ENCODE data around the gene PPP3CA. TPM values are rescaled to one million over a fixed set of nuclear protein-coding genes. Genes with fewer than 3 reads are reported as not detected.

PPP3CA gene
- total and polyA plus RNA-seq, 9 donors = 19.4 to 47.9 (median 37.9) TPM

GRCh38 chr4:101119141-101119540 is 228.2 kb downstream of the PPP3CA start:
- no peaks in the 10 kb centered on the region for H3K9me3 ChIP-seq
- no peak overlapping the region for H3K4me3 ChIP-seq
- no peak for TF ChIP-seq EP300 (IDR thresholded peaks at IDR 0.05)
- no peak for TF ChIP-seq POLR2A (IDR thresholded peaks at IDR 0.05)
- no peak for TF ChIP-seq CTCF (IDR thresholded peaks at IDR 0.05)
- no peak for DNase-seq
- intact Hi-C loops (cut with DNase I) = no loop called here
- no peaks in the 10 kb centered on the region for H3K36me3 ChIP-seq
- H3K27ac ChIP-seq = no peak overlapping the region
- no peaks in the 10 kb centered on the region for H3K4me1 ChIP-seq (ENCODE audit: insufficient read depth)
- no peaks in the 10 kb centered on the region for H3K27me3 ChIP-seq
- WGBS, 3 donors = 96 to 100% (median 96%) methylated on average over 3 of the region's 3 CpGs

- DNase-seq = no peak
- Histone ChIP-seq H3K36me3 (no peaks in the 10 kb centered on the region), H3K4me1 (ENCODE audit: insufficient read depth) (no peaks in the 10 kb centered on the region), H3K4me3 (no peak overlapping the region), H3K9me3 (no peaks in the 10 kb centered on the region), H3K27ac (no peak overlapping the region), H3K27me3 (no peaks in the 10 kb centered on the region)
- 72 to 86% (median 83%) methylated on average over 1 of the region's 1 CpG for WGBS, 3 donors
- TF ChIP-seq POLR2A (IDR thresholded peaks at IDR 0.05) = no peak
- TF ChIP-seq EP300 (IDR thresholded peaks at IDR 0.05) = no peak
- TF ChIP-seq CTCF (IDR thresholded peaks at IDR 0.05) = no peak
- intact Hi-C loops (cut with DNase I) = no loop called here
Measured at GRCh38 chr4:101118617-101119016, 228.7 kb downstream of the PPP3CA start.

- Histone ChIP-seq H3K27me3 (no peaks in the 10 kb centered on the region), H3K4me1 (ENCODE audit: insufficient read depth) (no peaks in the 10 kb centered on the region), H3K4me3 (no peak overlapping the region), H3K36me3 (no peaks in the 10 kb centered on the region), H3K27ac (no peak overlapping the region), H3K9me3 (no peaks in the 10 kb centered on the region)
- no peak for DNase-seq
- intact Hi-C loops (cut with DNase I) = no loop called here
- 83 to 86% (median 83%) methylated on average over 4 of the region's 4 CpGs for WGBS, 3 donors
- TF ChIP-seq POLR2A (IDR thresholded peaks at IDR 0.05) (no peak), CTCF (IDR thresholded peaks at IDR 0.05) (no peak), EP300 (IDR thresholded peaks at IDR 0.05) (no peak)
Measured at GRCh38 chr4:101115887-101116286, 231.4 kb downstream of the PPP3CA start.

GRCh38 chr4:101114936-101115372 is 232.4 kb downstream of the PPP3CA start:
- 59 to 66% (median 62%) methylated on average over 2 of the region's 2 CpGs for WGBS, 3 donors
- no peak overlapping the region for H3K4me3 ChIP-seq
- no peaks in the 10 kb centered on the region for H3K27me3 ChIP-seq
- no peak overlapping the region for H3K27ac ChIP-seq
- no peak for DNase-seq
- intact Hi-C loops (cut with DNase I) = no loop called here
- no peaks in the 10 kb centered on the region for H3K9me3 ChIP-seq
- TF ChIP-seq EP300 (IDR thresholded peaks at IDR 0.05) = no peak
- TF ChIP-seq POLR2A (IDR thresholded peaks at IDR 0.05) = no peak
- no peak for TF ChIP-seq CTCF (IDR thresholded peaks at IDR 0.05)
- no peaks in the 10 kb centered on the region for H3K4me1 ChIP-seq (ENCODE audit: insufficient read depth)
- no peaks in the 10 kb centered on the region for H3K36me3 ChIP-seq
